Stimulated activated CD4-positive, alpha-beta T cell treated with anti-CD3 and anti-CD28 coated beads, Interleukin-4, amount 100 ng/mL, for 1 hour (primary cell): ENCODE measurements around the gene GRK7.
"Not testable (repeated sequence)": the region's sequence is repeated elsewhere in the genome, so short reads cannot be mapped to it uniquely, and the experiment has no call there.

Experiments used
- DNase-seq: peaks from one replicate; pipeline ENCODE4 v3.0.0-alpha.2; 2020

The GRK7 gene

DNA sequence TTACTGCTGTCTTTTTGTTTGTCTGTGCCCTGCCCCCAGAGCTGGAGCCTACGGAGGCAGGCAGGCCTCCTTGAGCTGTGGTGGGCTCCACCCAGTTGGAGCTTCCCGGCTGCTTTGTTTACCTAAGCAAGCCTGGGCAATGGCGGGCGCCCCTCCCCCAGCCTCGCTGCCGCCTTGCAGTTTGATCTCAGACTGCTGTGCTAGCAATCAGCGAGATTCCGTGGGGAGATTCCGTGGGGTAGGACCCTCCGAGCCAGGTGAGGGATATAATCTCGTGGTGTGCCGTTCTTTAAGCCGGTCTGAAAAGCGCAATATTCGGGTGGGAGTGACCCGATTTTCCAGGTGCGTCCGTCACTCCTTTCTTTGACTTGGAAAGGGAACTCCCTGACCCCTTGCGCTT lies 656 bp upstream of the GRK7 start:
- DNase-seq = not testable (repeated sequence)

DNA sequence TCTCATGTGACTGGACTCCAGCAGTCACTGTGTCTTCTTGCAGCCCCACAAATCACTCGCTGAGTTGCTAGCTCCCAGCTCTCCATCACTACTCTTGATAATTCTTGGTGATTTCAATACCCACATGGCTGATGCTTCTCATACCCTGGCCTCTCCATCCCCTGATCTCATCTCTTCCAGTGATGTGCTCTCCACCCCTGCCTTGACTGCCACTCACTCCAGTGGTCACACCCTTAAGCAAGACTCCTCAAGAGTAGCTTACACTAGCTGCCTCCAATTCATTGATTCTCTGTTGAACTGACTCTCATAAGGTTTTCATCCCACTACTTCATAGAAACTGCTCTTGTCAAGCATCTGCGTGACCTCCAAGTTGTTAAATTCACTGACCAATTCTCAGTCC lies 837 bp downstream of the GRK7 start:
- no peak for DNase-seq

DNA sequence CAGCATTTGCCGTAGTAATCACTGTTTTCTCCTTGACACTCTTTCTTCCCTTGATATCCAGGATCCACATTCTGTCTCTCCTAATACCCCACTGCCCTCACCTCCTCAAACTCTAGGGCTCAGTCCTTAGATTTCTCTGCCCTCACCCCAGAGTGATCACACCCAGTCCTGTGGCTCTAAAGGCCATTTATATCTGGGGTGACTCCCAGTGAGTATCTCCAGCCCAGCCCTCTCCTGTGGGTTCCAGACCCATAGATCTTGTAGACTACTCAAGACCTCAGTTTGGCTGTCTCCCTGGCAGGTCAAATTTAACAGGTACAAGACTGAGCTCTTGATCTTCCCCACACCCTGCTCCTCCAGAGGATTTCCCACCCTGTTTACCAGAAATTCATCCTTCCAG lies 1.3 kb downstream of the GRK7 start:
- no peak for DNase-seq

DNA sequence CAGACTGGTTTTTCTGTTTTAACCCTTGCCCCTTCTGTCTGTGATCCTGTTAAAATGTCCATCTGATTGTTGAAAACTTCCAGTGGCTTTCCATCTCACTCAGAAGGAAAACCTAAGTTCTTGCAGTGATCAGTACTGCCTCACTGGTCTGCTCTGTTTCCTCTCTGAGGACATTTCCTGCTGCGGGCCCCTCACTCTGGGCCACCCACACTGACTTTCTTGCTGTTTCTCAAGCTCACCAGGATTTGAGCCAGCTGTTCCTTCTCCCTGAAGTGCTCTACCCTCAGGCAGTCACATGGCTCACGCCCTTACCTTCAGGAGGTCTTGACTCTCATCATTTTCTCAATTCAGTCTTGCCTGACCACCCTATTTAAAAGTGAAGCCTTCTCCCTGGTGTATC lies 1.8 kb downstream of the GRK7 start:
- DNase-seq = no peak

DNA sequence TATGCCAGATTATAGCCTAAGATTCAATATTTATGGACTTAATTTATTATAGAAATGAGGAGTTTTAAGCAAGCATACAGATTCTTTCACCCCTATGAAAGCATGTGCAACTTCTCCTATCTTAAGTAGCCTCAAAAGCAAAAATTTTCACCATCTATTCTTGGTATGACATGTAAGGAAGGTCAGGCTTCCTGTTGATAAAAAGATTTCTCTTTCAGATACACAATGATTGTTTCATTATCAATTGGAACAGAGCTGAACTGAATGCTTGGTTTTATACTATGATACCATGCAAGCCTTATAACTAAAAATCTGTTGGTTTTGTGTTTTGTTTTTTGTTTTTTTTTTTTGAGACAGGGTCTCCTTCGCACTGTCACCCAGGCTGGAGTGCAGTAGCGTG lies 3.9 kb downstream of the GRK7 start:
- no peak for DNase-seq

DNA sequence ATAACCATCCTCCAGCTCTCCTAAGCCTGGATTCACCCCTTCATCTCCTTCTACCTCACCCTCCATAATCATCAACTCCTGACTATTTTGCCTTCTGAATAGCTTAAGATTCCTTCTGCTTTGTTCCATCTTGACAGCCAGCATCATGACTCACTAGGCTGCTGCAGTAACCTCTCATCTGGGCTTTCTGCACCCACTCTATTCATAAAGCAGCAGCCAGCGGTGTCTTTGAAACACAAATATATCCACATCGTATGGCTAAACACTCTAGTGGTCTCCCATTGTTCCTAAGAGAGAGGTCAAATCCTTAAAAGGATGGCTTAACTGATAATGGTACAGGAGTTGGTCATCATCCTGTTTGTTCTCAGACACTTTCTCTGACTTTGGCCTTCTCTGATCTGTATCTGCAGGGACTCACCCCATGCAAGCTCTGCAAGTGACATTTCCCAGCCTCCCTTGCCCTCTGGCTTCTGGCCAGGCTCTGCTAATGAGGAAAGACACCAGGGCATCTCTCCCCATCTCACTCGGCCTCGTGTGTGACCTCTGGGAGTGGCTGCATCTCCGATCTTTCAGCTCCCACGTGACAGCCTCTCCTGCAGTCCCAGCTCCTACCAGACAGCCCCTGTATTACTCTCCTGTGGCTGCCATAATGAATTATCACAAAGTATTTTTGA lies 6.2 kb downstream of the GRK7 start:
- no peak for DNase-seq

DNA sequence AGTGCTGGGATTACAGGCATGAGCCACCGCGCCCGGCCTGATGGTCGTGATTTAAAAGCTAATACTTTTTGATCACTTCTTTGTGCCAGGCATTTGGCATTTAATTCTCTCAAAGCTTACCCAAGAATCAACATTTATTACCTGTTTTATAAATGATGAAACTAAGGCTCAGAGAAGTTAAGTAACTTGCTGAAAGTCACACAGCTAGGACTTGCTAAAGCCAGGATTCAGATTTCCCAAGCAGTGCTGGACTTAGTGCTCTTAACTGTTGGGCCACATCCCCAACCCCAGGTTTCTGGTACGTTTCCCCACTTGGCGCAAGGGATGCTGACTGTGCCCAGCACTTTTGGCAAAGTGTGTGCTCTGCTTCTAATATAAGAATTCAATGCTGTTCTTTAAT lies 10.5 kb downstream of the GRK7 start:
- no peak for DNase-seq

DNA sequence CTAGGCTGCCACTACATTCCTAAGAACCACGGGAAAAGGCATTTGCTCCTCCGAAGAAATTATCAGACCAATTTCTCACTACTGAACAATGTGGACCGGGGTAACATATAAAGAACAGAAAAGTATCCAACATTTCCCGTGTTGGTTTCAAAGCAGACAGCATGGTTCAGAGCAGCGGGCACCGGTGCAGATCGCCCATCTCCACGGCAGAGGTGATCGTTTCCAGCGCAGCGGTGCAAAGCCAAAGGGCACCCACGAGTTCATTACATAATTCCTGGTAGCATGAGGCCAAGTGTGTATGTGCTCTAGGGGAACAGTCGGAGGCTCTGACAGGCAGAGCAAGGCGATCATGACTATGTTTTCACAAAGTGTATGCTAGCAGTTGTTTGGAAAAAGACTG lies 13.2 kb downstream of the GRK7 start:
- no peak for DNase-seq

DNA sequence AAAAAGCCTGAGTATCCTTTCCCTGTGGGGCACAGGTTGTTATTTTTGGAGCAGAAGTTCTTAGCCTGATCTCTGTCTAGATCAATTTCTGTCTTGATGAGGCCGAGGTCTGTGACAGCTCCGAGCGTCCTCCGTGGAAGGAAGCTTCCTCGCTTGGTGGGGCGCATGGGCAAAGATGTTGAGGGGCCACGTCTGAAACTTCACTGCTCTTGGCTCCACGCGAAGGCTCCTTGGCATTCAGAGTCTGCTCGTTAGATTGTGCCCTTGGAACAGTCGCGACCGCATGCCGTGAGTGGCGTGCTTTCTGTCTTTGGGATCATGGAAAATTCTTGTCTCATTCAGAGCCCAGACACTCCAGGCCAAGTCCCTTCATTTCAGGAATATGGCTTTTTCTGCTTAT lies 13.7 kb downstream of the GRK7 start:
- no peak for DNase-seq

DNA sequence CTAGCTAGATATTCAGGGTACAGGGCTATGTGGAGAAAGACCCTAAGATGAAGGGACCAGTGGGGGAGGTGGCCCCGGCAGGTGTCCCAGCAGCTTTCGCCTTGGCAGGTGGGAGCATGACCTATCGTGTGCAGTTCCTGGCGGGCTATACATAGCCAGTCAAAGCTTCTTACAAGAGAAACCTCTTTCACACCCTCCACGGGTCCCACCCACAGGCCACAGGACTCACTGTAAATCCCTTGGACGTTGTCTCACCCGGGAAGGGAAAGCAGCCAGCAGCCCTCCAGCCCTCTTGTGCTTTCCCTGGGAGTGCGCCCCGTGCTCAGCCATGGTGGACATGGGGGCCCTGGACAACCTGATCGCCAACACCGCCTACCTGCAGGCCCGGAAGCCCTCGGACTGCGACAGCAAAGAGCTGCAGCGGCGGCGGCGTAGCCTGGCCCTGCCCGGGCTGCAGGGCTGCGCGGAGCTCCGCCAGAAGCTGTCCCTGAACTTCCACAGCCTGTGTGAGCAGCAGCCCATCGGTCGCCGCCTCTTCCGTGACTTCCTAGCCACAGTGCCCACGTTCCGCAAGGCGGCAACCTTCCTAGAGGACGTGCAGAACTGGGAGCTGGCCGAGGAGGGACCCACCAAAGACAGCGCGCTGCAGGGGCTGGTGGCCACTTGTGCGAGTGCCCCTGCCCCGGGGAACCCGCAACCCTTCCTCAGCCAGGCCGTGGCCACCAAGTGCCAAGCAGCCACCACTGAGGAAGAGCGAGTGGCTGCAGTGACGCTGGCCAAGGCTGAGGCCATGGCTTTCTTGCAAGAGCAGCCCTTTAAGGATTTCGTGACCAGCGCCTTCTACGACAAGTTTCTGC lies 15.0 kb downstream of the GRK7 start:
- no peak for DNase-seq

DNA sequence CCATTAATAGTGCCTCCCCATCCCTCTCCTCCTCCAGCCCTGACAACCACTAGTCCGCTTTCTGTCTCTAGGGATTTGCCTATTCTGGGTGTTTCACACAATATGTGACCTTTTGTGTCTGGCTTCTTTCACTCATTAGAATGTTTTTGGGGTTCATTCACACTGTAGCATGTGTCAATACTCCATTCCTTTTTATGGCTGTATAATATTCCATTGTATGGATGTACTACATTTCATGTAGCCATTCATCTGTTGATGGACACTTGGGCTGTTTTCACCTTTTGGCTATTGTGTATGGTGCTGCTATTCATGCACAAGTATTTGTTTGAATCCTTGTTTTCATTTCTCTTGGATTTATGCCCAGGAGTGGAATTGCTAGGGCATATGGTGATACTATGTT lies 16.5 kb downstream of the GRK7 start:
- no peak for DNase-seq

DNA sequence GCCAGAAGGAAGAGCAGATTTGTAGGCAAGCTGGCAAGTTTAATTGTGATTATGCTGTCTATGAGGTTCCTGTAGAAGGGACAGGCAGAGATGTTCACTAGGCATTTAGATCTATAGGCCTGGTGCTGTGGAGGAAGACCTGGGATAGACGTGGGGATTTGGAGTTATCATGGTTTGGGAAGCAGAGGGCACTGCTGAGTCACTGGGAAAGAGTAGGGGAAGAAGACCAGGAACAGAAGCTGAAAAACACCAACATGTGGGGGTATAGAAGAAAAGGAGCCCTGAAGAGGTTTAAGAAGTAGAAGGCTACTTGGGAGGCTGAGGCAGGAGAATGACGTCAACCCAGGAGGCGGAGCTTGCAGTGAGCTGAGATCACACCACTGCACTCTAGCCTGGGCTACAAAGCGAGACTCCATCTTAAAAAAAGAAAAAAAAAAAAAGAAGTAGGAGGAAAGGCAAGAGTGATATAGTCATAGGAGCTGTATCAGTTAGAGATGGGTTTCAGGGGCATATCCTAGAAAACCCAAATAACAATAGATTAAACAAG lies 19.3 kb downstream of the GRK7 start:
- no peak for DNase-seq

DNA sequence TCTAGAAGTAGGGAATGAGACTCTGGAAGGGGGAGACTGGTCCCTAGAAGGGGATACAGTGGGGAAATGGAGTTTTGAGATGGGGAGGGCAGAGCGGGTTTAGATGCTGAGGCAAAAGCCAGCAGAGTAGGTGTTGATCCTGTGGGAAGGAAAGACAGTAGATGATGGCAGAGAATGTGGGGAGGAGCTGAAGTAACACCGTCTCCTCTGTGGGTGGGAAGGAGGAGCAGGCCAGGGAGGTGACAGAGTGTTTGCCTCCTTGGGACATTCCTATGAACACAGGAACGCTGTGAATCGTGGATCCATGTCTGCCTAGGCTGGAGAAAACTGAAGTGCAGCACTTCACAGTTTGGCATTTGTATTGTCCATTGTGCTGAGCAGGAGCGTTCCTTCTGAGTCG lies 20.4 kb downstream of the GRK7 start:
- DNase-seq = no peak

DNA sequence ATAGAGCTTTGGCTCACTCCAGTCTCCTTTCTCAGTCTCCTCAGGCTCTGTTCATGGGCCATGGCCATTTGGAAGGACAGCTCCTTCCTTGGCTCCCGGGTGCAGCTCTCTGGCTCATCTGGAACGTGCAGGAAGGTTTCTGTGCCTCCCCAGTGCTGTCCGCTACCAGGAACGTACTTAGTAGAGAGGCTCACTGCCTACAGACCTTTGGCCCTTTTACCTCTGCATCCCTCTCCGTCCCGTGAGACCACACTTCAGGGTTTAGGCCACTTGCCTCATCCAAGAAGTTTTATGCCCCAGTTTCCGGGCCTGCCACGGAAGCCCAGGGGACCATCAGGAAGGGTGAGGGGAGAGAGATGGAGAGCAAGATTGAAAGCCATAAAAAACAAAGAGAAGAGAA lies 20.9 kb downstream of the GRK7 start:
- no peak for DNase-seq

DNA sequence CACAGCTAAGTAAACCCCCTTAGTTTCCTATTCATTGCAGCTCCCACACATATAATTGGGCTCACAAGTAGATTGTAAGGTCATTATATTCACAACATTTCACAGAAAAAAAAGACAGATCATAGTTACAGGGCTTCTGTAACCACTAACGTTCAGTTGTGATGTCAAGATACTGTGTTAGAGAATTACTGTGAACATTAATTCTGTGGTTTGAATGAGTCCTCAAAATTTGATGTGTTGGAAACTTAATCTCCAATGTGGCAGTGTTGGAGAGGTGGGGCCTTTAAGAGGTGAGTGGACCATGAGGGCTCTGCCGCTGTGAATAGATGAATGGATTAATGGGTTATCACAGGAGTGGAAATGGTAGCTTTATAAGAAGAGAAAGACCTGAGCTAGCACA lies 21.3 kb downstream of the GRK7 start:
- DNase-seq = no peak

DNA sequence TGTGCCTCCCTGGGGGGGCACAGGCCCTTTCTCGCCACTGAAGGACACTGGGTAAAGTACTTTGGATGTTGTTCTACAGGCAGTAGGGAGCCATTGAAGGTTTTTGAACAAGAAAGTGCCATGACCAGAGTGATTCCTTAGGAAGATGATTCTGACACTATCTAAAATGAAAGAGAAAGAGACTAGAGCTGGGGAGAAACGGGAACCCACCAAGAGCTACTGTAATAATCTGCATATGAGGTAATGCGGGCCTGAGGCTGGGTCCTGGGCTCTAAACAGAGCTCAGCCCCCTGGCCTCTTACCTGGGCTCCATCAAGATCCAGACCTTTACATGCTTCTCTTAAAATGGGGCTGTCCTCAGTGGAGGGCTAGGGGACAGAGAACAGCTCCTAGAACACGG lies 24.9 kb downstream of the GRK7 start:
- no peak for DNase-seq

DNA sequence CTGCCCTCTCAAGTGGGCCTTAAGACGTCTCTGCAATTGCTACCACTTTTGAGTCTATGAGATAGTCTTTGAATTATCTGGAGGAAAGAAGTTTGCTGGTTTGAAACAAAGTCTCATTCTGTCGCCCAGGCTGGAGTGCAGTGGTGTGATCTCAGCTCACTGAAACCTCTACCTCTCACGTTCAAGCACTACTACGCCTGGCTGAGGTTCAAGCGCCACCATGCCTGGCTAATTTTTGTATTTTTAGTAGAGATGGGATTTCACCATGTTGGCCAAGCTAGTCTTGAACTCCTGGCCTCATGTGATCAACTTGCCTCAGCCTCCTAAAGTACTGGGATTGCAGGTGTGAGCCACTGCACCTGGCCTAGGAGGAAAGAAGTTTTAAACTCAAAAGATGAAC lies 25.5 kb downstream of the GRK7 start:
- DNase-seq = not testable (repeated sequence)

DNA sequence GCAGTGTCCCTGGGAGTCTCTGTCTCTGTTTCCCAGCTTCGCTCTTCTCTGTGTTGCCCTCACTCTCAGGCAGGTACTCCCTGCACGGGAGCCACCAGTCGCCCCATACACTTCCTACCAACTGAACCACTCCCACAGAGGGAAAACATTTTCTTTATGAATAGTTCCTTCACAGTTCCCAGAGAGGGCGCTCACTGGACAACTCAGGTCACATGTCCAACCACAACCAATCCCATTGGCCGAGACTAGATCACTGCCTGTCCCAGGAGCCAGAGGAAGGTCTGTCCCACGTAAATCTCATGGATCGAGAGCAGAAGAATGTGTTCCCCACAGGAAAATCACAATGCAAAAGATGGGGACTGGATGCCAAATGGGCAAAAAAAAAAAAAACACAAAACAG lies 26.1 kb downstream of the GRK7 start:
- no peak for DNase-seq

DNA sequence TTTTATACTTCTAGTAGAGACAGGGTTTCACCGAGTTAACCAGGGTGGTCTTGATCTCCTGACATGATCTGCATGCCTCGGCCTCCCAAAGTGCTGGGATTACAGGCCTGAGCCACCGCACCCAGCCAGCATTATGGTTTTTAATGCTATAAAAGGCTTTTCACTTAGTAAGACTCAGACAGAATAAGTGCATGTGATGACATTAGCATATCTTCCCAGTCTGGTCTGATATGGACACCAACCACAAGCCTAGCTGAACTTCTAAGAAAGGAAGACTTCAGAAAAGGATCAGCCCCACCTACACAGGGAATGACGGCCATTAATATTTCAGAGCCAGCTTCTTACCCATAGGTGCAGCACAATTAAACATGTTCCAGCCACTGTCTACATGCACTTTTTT lies 27.0 kb downstream of the GRK7 start:
- no peak for DNase-seq

DNA sequence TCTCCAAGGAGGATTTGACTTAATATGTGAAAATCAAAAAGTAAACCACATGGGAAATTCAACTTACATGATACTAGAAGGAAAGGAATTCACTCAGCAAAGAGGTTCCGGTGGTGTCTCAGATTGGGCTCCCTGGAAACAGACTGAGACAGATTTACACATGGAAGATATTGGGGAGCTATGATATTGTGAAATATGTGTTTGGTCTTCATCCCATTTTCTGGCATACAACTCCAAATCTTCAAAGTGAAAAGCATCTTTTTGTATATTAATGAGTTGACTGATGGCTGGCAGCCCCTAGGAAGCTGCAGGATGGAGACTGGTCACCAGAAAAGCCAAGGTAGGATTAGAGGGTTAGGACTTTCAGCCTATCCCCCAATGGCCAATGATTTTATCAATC lies 29.3 kb downstream of the GRK7 start:
- DNase-seq = no peak

DNA sequence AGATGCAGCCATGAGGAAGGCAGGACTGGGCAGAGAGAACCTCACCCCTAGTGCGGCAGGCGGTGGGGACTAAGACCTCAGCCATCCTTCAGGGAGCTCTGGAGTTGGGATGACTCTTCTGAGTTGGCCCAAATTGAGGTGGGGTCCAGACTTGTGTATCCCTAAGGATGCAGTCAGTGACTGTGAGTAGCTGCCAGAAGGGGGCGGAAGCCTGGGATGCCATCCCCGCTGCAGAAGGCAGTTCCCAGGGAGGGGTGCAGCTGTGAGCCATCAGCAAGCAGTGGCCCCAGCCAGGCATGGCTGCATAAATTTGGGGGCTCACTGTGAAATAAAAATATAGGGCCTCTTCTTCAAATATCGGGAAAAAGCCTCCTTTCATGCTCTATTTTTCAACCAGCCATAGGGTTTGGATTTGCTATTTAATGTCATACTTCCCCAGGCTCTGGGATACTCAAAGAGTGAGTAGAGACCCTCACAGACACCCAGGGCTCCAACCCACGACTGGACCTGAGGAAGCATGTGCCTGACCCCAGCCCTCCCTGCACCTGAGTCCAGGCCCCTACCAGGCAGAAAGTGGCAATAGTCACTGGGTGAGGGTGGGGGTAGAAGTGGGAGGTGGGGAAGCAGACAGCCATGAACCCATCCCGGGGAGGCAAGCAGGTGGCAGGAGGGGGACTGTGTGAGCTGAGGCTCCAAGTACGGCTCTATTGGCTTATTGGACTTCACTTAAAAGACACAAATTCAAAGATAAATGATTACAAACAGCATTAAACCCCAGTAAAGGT lies 30.5 kb downstream of the GRK7 start:
- no peak for DNase-seq

DNA sequence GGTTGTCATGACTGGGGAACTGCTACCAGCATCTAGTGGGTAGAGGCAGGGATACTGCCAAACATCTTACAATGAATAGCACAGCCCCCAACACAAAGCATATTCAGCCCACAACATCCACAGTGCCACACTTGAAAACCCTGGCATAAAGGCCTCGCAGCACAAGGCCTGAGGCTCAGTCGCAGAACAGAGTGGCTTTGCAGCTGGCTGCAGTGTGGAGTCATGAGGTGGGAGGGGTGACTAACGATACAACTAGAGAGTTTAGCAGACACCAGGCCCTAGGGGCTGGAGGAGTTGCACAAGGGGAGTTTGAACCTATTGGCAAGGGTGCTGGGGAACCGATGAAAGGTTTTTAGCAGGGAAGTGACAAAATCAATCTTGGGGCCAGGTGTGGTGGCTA lies 32.1 kb downstream of the GRK7 start:
- peak; percentile 18 for DNase-seq

DNA sequence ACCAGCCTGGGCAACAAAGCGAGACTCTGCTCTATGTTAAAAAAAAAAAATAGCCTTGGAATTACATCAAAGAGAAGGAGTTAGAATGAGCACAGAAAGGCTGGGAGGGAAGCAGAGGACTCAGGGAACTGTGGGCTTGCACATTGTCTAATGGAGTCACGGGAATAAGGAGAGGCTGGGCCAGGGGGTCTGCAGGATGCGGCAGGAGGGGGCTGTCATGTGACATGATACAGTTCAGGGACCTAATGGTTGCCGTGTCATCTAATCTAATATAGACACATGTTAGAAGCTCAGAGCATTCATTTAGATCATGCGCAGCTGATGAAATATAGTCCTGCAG lies 32.5 kb downstream of the GRK7 start:
- no peak for DNase-seq
